SU-DHL-6 (cell line): ENCODE data around the gene LRRC18.

ENCODE experiments used
- H2AFZ ChIP-seq: fragments of 200-600 bp; sonication (generic); 2 replicates; pipeline ENCODE4 v1.6.1; 2014; ENCODE audit warnings: low read depth, mild to moderate bottlenecking, moderate library complexity, mixed read lengths, antibody characterized with exemption, low read length; ENCODE audit not compliant: severe bottlenecking
- H3F3A ChIP-seq: fragments of 200-600 bp; shearing (Covaris generic); 2 replicates; pipeline ENCODE4 v1.6.0; 2016; ENCODE audit warnings: antibody characterized with exemption, mild to moderate bottlenecking; ENCODE audit not compliant: insufficient read depth
- H3K27ac ChIP-seq: fragments of 200-600 bp; sonication (generic); 2 replicates; pipeline ENCODE4 v1.5.1; 2016; ENCODE audit warnings: low read depth, mild to moderate bottlenecking, low read length, moderate library complexity, mixed read lengths
- H3K27me3 ChIP-seq: fragments of 200-600 bp; sonication (generic), shearing (Covaris generic); 2 replicates; pipeline ENCODE4 v1.6.0; 2014; ENCODE audit warnings: mild to moderate bottlenecking, low read length
- H3K36me3 ChIP-seq: fragments of 200-600 bp; sonication (generic); 2 replicates; pipeline ENCODE4 v1.6.1; 2014; ENCODE audit warnings: mild to moderate bottlenecking, low read length, mixed read lengths
- H3K4me2 ChIP-seq: fragments of 300-600, 200-600 bp; shearing (Covaris generic), sonication (generic); 2 replicates; pipeline ENCODE4 v1.6.0; 2014; ENCODE audit warnings: low read length, low read depth, mild to moderate bottlenecking; ENCODE audit not compliant: poor library complexity, severe bottlenecking
- H3K4me3 ChIP-seq: fragments of 200-600 bp; sonication (generic); 2 replicates; pipeline ENCODE4 v1.5.1; 2014; ENCODE audit warnings: antibody characterized with exemption, low read length, mild to moderate bottlenecking, mixed read lengths; ENCODE audit not compliant: insufficient read depth, poor library complexity, severe bottlenecking
- H3K79me2 ChIP-seq: fragments of 200-600 bp; sonication (generic); 2 replicates; pipeline ENCODE4 v1.6.1; 2014; ENCODE audit warnings: mild to moderate bottlenecking, low read length, moderate library complexity; ENCODE audit not compliant: insufficient read depth
- H3K9ac ChIP-seq: fragments of 200-600 bp; sonication (generic); 2 replicates; pipeline ENCODE4 v1.7.0; 2014; ENCODE audit warnings: mild to moderate bottlenecking, low read length
- H3K9me2 ChIP-seq: fragments of 200-600 bp; sonication (generic); replicated peaks from 2 replicates; pipeline ENCODE4 v1.6.1; 2014; ENCODE audit warnings: low read length; ENCODE audit not compliant: insufficient read depth
- H3K9me3 ChIP-seq: fragments of 200-600 bp; sonication (generic); 2 replicates; pipeline ENCODE4 v1.6.1; 2014; ENCODE audit warnings: low read length, mixed read lengths; ENCODE audit not compliant: insufficient read depth
- H4K20me1 ChIP-seq: fragments of 200-600 bp; sonication (generic); 2 replicates; pipeline ENCODE4 v1.6.1; 2014; ENCODE audit warnings: low read depth, mild to moderate bottlenecking, antibody characterized with exemption, low read length, moderate library complexity, mixed read lengths
- EZH2phosphoT487 ChIP-seq: fragments of 200-600 bp; sonication (generic), shearing (Covaris generic); conservative IDR thresholded peaks from 2 replicates; pipeline ENCODE4 v1.6.1; 2018; ENCODE audit warnings: mild to moderate bottlenecking, antibody characterized with exemption, low read length, moderate library complexity, mixed read lengths
- TF ChIP-seq, protein P1 (sequence below): fragments of 200-600 bp; sonication (generic); IDR thresholded peaks from one replicate; pipeline ENCODE4 v1.5.1; 2017; ENCODE audit warnings: antibody characterized with exemption, mild to moderate bottlenecking, low read length, moderate library complexity; ENCODE audit not compliant: insufficient read depth, poor library complexity, severe bottlenecking

The LRRC18 gene

DNA sequence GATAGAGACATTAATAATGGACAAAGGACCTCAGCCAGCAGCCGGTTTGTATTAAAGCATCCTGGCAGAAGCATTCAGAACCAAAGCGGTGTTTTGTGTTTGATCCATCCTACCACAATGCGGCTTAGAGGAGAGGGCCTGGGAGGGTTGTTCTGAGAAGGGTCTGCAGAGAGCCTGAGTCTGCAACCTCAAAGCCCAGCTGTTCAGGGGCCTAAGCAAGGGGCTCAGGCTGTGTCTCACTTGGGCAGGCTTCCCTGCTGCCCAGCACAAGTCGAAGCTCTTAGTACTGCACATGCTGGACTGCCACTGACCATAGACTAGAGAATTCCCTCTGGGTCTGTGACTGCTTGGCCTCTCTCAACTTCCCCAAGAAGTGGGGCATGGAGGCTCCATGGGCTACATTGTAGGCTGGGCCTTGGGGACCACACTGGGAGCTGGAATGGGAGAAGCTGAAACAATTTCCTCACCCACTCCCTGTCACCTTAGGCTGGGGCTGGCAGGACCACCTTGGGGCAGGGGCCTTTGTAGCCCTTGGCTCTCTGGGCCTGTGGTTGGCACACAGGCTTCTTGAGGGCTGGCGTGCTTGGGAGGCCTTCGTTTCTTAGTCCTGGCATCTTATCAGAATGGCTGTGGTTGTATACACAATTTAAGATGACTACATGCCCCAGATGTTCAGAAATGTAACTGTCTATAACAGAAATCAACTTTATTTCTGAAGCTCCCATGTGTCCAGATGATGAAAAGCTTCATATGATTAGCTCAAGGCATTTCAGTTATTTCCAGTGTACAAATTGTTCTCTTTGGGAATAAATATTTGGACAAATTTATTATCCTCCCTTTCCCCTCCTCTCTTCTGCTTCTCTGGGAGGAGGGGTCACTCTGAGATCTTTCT lies 44.5 kb downstream of the LRRC18 start:
- no peaks in the 10 kb centered on the region for H3K9me3 ChIP-seq
- no peak overlapping the region for H3K27ac ChIP-seq
- no peaks in the 10 kb centered on the region for H4K20me1 ChIP-seq
- H3K9me2 ChIP-seq = no peaks in the 10 kb centered on the region
- no peaks in the 10 kb centered on the region for H3F3A ChIP-seq
- H3K27me3 ChIP-seq = no peaks in the 10 kb centered on the region
- H3K79me2 ChIP-seq = no peaks in the 10 kb centered on the region
- no peak overlapping the region for H2AFZ ChIP-seq
- H3K4me2 ChIP-seq = no peak overlapping the region
- H3K36me3 ChIP-seq = no peaks in the 10 kb centered on the region
- H3K4me3 ChIP-seq = no peak overlapping the region
- no peak overlapping the region for H3K9ac ChIP-seq
- TF ChIP-seq, protein P1, sequence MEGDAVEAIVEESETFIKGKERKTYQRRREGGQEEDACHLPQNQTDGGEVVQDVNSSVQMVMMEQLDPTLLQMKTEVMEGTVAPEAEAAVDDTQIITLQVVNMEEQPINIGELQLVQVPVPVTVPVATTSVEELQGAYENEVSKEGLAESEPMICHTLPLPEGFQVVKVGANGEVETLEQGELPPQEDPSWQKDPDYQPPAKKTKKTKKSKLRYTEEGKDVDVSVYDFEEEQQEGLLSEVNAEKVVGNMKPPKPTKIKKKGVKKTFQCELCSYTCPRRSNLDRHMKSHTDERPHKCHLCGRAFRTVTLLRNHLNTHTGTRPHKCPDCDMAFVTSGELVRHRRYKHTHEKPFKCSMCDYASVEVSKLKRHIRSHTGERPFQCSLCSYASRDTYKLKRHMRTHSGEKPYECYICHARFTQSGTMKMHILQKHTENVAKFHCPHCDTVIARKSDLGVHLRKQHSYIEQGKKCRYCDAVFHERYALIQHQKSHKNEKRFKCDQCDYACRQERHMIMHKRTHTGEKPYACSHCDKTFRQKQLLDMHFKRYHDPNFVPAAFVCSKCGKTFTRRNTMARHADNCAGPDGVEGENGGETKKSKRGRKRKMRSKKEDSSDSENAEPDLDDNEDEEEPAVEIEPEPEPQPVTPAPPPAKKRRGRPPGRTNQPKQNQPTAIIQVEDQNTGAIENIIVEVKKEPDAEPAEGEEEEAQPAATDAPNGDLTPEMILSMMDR = no peak
- TF ChIP-seq EZH2phosphoT487 = no peak

DNA sequence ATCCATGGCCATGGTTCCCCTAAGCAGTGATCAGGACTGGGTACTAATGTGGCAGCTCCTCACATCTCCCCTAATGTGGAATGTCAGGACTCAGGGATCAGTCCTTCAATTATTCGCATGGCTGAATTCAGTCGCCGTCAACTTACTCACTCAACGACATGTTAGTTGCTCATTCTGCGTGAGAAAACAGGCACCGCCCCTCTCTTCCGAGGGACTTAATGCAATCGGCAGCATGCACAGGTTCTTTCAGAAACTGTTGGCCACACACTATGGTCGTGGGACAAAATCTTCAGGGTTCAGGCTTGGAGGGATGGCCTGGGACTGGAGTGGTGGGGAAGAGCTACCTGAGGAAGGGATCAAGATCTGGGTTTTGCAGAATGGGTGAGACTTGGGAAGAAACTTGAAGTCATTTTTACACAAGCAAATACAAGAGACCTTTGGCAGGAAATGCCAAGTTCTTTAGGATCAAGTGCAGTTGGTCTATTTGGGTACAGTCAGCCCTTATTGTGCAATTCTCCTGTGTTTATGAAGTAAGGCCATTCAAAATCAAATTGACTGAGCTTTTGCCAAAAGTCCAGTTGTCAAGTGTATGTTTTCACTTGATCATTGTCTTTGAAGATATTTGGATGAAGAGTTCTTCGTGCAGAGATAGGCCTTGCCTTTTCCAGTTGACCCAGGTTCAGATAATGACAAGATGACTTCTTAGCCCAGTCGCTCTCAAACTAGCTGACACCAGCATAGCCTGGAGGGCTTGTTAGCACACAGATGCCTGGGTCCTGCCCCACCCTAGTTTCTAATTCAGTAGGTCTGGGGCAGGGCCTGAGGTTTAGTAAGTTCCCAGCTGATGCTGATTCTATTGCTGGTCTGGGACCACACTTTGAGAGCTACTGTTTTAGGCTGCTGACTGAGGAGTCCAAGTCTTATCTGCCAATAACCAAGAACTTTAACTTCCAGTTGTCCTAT lies 48.5 kb downstream of the LRRC18 start:
- Histone ChIP-seq H3K36me3 (no peaks in the 10 kb centered on the region), H3K27ac (no peak overlapping the region), H3K9ac (no peak overlapping the region), H3K9me2 (no peaks in the 10 kb centered on the region), H2AFZ (no peak overlapping the region), H4K20me1 (no peaks in the 10 kb centered on the region), H3K4me2 (no peak overlapping the region), H3K4me3 (no peak overlapping the region), H3K9me3 (no peaks in the 10 kb centered on the region), H3K79me2 (no peaks in the 10 kb centered on the region), H3K27me3 (no peaks in the 10 kb centered on the region), H3F3A (no peaks in the 10 kb centered on the region)
- no peak for TF ChIP-seq EZH2phosphoT487

DNA sequence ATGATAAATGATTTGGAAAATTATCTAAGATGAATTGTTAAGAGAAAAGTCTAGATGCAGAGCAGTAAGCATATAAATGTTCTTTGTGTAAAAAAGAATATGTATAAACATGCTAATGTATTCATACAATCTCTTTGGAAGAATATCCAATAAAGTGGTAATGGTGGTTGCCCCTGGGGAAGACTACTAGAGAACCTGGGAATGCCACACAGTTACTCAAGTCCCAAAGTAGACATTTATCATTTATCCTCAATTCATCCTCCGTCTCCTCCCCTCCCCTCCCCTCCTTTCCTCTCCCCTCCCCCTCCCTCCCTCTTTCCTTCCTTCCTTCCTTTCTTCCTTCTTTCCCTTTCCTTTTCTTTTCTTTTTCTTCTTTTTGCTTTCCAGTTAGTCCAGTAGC lies 51.7 kb downstream of the LRRC18 start:
- H3K9me2 ChIP-seq = no peaks in the 10 kb centered on the region
- no peak overlapping the region for H3K9ac ChIP-seq
- H3K4me3 ChIP-seq = no peak overlapping the region
- H3K4me2 ChIP-seq = no peak overlapping the region
- no peaks in the 10 kb centered on the region for H3K9me3 ChIP-seq
- H3K79me2 ChIP-seq = no peaks in the 10 kb centered on the region
- H4K20me1 ChIP-seq = no peaks in the 10 kb centered on the region
- no peaks in the 10 kb centered on the region for H3F3A ChIP-seq
- no peak overlapping the region for H2AFZ ChIP-seq
- H3K27me3 ChIP-seq = no peaks in the 10 kb centered on the region
- no peak overlapping the region for H3K27ac ChIP-seq
- TF ChIP-seq, protein P1 = no peak
- no peak for TF ChIP-seq EZH2phosphoT487
- no peaks in the 10 kb centered on the region for H3K36me3 ChIP-seq

- Histone ChIP-seq H3K36me3 (no peaks in the 10 kb centered on the region), H3K27me3 (no peaks in the 10 kb centered on the region), H2AFZ (no peak overlapping the region), H3F3A (no peaks in the 10 kb centered on the region), H4K20me1 (no peaks in the 10 kb centered on the region), H3K4me2 (no peak overlapping the region), H3K9me3 (no peaks in the 10 kb centered on the region), H3K4me3 (no peak overlapping the region), H3K79me2 (no peaks in the 10 kb centered on the region), H3K27ac (no peak overlapping the region), H3K9me2 (no peaks in the 10 kb centered on the region), H3K9ac (no peak overlapping the region)
- TF ChIP-seq, protein P1 = no peak
- TF ChIP-seq EZH2phosphoT487 = no peak
These were observed 54.3 kb downstream of the LRRC18 start for GRCh38 chr10:48885376-48885775.
